Chondrocyte (in vitro differentiated cells): ENCODE measurements around the gene MTG1. TPM values are rescaled to one million over a fixed set of nuclear protein-coding genes. Genes with fewer than 3 reads are reported as not detected.
A peak's percentile ranks its signal among the peaks of the same experiment; 100 is the strongest.

ENCODE experiments used
- DNase-seq: peaks from one replicate; pipeline ENCODE4 v3.0.0; 2021; ENCODE audit warnings: mixed read lengths, low spot score
- H3K27ac Mint-ChIP-seq: one replicate; pipeline ENCODE4 v1.8.0; 2021; ENCODE audit warnings: mild to moderate bottlenecking, moderate library complexity, mixed read lengths; ENCODE audit not compliant: unreplicated experiment
- H3K27me3 Mint-ChIP-seq: 2 replicates; pipeline ENCODE4 v1.8.0; 2021; ENCODE audit warnings: low read depth, mixed read lengths
- H3K36me3 Mint-ChIP-seq: 2 replicates; pipeline ENCODE4 v1.8.0; 2021; ENCODE audit warnings: low read depth, mixed read lengths
- H3K4me1 Mint-ChIP-seq: 2 replicates; pipeline ENCODE4 v1.8.0; 2021; ENCODE audit warnings: low read depth, mild to moderate bottlenecking, mixed read lengths
- H3K4me3 Mint-ChIP-seq: one replicate; pipeline ENCODE4 v1.8.0; 2021; ENCODE audit warnings: mild to moderate bottlenecking, moderate library complexity, mixed read lengths; ENCODE audit not compliant: unreplicated experiment
- H3K9me3 Mint-ChIP-seq: 2 replicates; pipeline ENCODE4 v1.8.0; 2021; ENCODE audit warnings: low read depth, mixed read lengths
- total RNA-seq: library from RNA; stranded (reverse); gene quantifications from 3 replicates; pipeline ENCODE4 v1.2.1, GENCODE V29; 2021
- TF ChIP-seq, protein P1 (sequence below): fragments of 200-600 bp; sonication (generic); IDR thresholded peaks from 2 replicates; pipeline ENCODE4 v1.5.0; 2021; ENCODE audit warnings: antibody characterized with exemption, mild to moderate bottlenecking, moderate library complexity

Gene MTG1
- total RNA-seq, 1 donor from 2014 or later = 36.7 TPM

GRCh38 chr10:133396035-133396624 lies 2.2 kb downstream of the MTG1 start:
- Mint-ChIP-seq H3K27me3 (no peaks in the 10 kb centered on the region), H3K4me1 (peaks cover 18% of the 10 kb centered on the region), H3K4me3 (peak overlapping the region; percentile 94), H3K36me3 (peaks cover 11% of the 10 kb centered on the region), H3K9me3 (no peaks in the 10 kb centered on the region), H3K27ac (no peak overlapping the region)
- TF ChIP-seq, protein P1, sequence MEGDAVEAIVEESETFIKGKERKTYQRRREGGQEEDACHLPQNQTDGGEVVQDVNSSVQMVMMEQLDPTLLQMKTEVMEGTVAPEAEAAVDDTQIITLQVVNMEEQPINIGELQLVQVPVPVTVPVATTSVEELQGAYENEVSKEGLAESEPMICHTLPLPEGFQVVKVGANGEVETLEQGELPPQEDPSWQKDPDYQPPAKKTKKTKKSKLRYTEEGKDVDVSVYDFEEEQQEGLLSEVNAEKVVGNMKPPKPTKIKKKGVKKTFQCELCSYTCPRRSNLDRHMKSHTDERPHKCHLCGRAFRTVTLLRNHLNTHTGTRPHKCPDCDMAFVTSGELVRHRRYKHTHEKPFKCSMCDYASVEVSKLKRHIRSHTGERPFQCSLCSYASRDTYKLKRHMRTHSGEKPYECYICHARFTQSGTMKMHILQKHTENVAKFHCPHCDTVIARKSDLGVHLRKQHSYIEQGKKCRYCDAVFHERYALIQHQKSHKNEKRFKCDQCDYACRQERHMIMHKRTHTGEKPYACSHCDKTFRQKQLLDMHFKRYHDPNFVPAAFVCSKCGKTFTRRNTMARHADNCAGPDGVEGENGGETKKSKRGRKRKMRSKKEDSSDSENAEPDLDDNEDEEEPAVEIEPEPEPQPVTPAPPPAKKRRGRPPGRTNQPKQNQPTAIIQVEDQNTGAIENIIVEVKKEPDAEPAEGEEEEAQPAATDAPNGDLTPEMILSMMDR = no peak
- no peak for DNase-seq

GRCh38 chr10:133397938-133398337 lies 4.0 kb downstream of the MTG1 start:
- no peak for DNase-seq
- Mint-ChIP-seq H3K27ac (no peak overlapping the region), H3K9me3 (no peaks in the 10 kb centered on the region)

DNA sequence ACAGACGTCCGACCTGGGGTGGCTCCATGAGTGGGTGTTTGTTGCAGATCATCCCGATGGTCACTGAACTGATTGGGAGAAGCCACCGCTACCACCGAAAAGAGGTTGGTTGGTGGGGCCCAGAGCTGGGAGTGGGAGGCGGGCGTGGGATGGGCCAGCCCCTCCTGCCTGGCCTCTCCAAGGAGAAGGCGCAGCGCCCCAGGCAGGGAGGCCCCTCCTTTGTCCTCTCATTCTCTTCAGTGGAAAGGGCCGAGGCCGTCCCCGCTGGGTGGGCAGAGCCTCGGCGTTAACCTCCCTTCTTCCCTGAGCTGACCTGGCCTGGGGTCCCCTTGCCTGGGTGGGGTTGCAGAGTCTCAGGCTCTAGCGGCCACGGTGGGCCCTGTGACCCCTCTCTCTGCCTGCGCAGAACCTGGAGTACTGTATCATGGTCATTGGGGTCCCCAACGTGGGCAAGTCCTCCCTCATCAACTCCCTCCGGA lies 5.2 kb downstream of the MTG1 start:
- TF ChIP-seq, protein P1 = no peak
- DNase-seq = no peak
- Mint-ChIP-seq H3K36me3 (peaks cover 26% of the 10 kb centered on the region), H3K9me3 (no peaks in the 10 kb centered on the region), H3K27me3 (no peaks in the 10 kb centered on the region), H3K4me3 (no peak overlapping the region), H3K4me1 (peaks cover 12% of the 10 kb centered on the region), H3K27ac (no peak overlapping the region)

More at GRCh38 chr10:133397938-133398337, 4.0 kb downstream of the MTG1 start:
- H3K27me3 Mint-ChIP-seq = no peaks in the 10 kb centered on the region
- H3K4me1 Mint-ChIP-seq = peaks cover 18% of the 10 kb centered on the region
- peaks cover 20% of the 10 kb centered on the region for H3K36me3 Mint-ChIP-seq
- TF ChIP-seq, protein P1 = no peak
- no peak overlapping the region for H3K4me3 Mint-ChIP-seq

- H3K4me3 Mint-ChIP-seq = no peak overlapping the region
- no peak for DNase-seq
- peaks cover 16% of the 10 kb centered on the region for H3K4me1 Mint-ChIP-seq
- TF ChIP-seq, protein P1 = no peak
- H3K9me3 Mint-ChIP-seq = no peaks in the 10 kb centered on the region
- H3K27me3 Mint-ChIP-seq = no peaks in the 10 kb centered on the region
- no peak overlapping the region for H3K27ac Mint-ChIP-seq
- H3K36me3 Mint-ChIP-seq = peaks cover 30% of the 10 kb centered on the region
Measured at GRCh38 chr10:133400624-133401424, 6.9 kb downstream of the MTG1 start.

DNA sequence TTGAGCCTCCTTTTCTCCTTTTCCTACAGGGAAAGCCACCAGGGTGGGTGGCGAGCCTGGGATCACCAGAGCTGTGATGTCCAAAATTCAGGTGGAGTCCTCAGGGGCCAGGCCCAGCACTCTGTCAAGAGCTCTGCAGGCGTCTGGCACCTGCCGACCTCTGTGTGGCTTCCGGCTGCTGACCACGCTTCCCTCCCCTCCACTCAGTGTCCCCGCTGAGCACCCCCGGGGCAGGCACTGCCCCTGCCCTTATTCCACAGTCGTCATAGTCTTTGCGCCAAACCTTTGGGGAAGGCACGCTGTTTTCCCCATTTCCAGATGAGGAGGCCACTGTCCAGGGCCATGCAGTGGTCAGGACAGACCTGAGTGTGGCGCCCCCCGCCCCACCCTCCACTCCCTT lies 7.5 kb downstream of the MTG1 start:
- no peak overlapping the region for H3K4me3 Mint-ChIP-seq
- DNase-seq = no peak
- no peaks in the 10 kb centered on the region for H3K9me3 Mint-ChIP-seq
- H3K36me3 Mint-ChIP-seq = peaks cover 34% of the 10 kb centered on the region
- peaks cover 18% of the 10 kb centered on the region for H3K4me1 Mint-ChIP-seq
- no peaks in the 10 kb centered on the region for H3K27me3 Mint-ChIP-seq
- H3K27ac Mint-ChIP-seq = no peak overlapping the region
- TF ChIP-seq, protein P1 = no peak
